Left ventricle myocardium inferior (tissue), 1 donor: ENCODE measurements around the gene SOBP. TPM values are rescaled to one million over a fixed set of nuclear protein-coding genes. Genes with fewer than 3 reads are reported as not detected.

Experiments used
- DNase-seq: peaks from one replicate; pipeline ENCODE4 v3.0.0-alpha.2; 2020
- H3K27ac ChIP-seq: fragments of 200-600 bp; replicated peaks from 2 replicates; pipeline ENCODE4 v1.8.0; 2021
- H3K27me3 ChIP-seq: fragments of 200-600 bp; 2 replicates; pipeline ENCODE4 v1.8.0; 2021; ENCODE audit warnings: low read depth
- H3K36me3 ChIP-seq: fragments of 200-600 bp; 2 replicates; pipeline ENCODE4 v1.8.0; 2021
- H3K4me1 ChIP-seq: fragments of 200-600 bp; 2 replicates; pipeline ENCODE4 v1.8.0; 2021
- H3K4me3 ChIP-seq: fragments of 200-600 bp; 2 replicates; pipeline ENCODE4 v1.8.0; 2021; ENCODE audit warnings: mild to moderate bottlenecking, moderate library complexity
- H3K9me3 ChIP-seq: fragments of 200-600 bp; replicated peaks from 2 replicates; pipeline ENCODE4 v1.8.0; 2021
- CTCF ChIP-seq: fragments of 200-600 bp; IDR thresholded peaks from 2 replicates; pipeline ENCODE4 v1.8.0; 2021; ENCODE audit warnings: antibody characterized with exemption, mild to moderate bottlenecking, borderline replicate concordance
- intact Hi-C: fragments of 100-400 bp; cut with micrococcal nuclease; formaldehyde crosslinking; loops from one replicate; pipeline ENCODE4 v1.11.0; 2022
- total RNA-seq: library from RNA; stranded (reverse); fragmentation: NEBNext Ultra II Directional; extraction: Animal tissue kit (Norgen Biotek cat#: 25700); gene quantifications from one replicate; pipeline ENCODE4 v1.2.1, GENCODE V29; 2021
- donor health status: DM: no; HTN: yes; CAD: no; lungs with severe emphysema.

SOBP gene
- total RNA-seq, 1 donor from 2014 or later = 22.9 TPM

- H3K4me1 ChIP-seq = peaks cover 72% of the 10 kb centered on the region
- H3K27ac ChIP-seq = no peak overlapping the region
- no peaks in the 10 kb centered on the region for H3K9me3 ChIP-seq
- no peak for TF ChIP-seq CTCF
- no peaks in the 10 kb centered on the region for H3K36me3 ChIP-seq
- H3K27me3 ChIP-seq = no peaks in the 10 kb centered on the region
- intact Hi-C loops = no loop called here
- no peak for DNase-seq
- no peak overlapping the region for H3K4me3 ChIP-seq
These were observed 113.1 kb downstream of the SOBP start for GRCh38 chr6:107603006-107603370.

GRCh38 chr6:107604549-107604948 is 114.6 kb downstream of the SOBP start:
- no peak overlapping the region for H3K4me3 ChIP-seq
- H3K9me3 ChIP-seq = no peaks in the 10 kb centered on the region
- no peak overlapping the region for H3K27ac ChIP-seq
- no peaks in the 10 kb centered on the region for H3K36me3 ChIP-seq
- intact Hi-C loops = no loop called here
- H3K27me3 ChIP-seq = no peaks in the 10 kb centered on the region
- peaks cover 75% of the 10 kb centered on the region for H3K4me1 ChIP-seq
- DNase-seq = no peak
- TF ChIP-seq CTCF = no peak

GRCh38 chr6:107606407-107606806 is 116.5 kb downstream of the SOBP start:
- Histone ChIP-seq H3K4me3 (no peak overlapping the region), H3K27me3 (no peaks in the 10 kb centered on the region), H3K36me3 (no peaks in the 10 kb centered on the region), H3K9me3 (no peaks in the 10 kb centered on the region), H3K4me1 (peaks cover 75% of the 10 kb centered on the region), H3K27ac (peak overlapping the region; percentile 61)
- intact Hi-C loops = no loop called here
- TF ChIP-seq CTCF = no peak
- DNase-seq = no peak

DNA sequence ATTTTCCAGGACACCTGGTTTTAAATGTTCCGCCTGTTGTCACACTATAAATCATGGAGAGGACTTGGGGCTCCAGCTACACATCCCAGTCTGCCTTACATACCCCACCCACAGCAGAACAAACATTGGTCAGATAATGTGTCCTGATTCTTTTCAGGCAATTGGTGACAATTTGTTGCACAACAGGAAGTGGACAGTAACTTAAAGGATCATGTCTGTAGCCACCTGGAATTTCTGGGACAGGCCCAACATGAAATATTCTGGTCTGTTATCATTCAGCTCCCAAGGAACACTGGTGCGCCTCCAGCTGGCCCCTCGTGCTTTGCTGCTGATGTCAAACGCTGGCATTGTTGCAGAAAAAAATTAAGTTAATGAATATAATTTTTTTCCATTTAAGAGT is 117.2 kb downstream of the SOBP start:
- H3K9me3 ChIP-seq = no peaks in the 10 kb centered on the region
- DNase-seq = peak; percentile 59
- no peak overlapping the region for H3K4me3 ChIP-seq
- H3K27ac ChIP-seq = peak overlapping the region; percentile 61
- no peaks in the 10 kb centered on the region for H3K36me3 ChIP-seq
- H3K4me1 ChIP-seq = peaks cover 75% of the 10 kb centered on the region
- no peaks in the 10 kb centered on the region for H3K27me3 ChIP-seq
- peak; percentile 32 for TF ChIP-seq CTCF
- intact Hi-C loops = no loop called here

- H3K4me3 ChIP-seq = no peak overlapping the region
- peak overlapping the region; percentile 68 for H3K27ac ChIP-seq
- H3K36me3 ChIP-seq = no peaks in the 10 kb centered on the region
- intact Hi-C loops = no loop called here
- H3K9me3 ChIP-seq = no peaks in the 10 kb centered on the region
- peaks cover 77% of the 10 kb centered on the region for H3K4me1 ChIP-seq
- DNase-seq = no peak
- no peak for TF ChIP-seq CTCF
- H3K27me3 ChIP-seq = no peaks in the 10 kb centered on the region
These were observed 121.3 kb downstream of the SOBP start for GRCh38 chr6:107611094-107611810.
